OCI-LY1 (cell line): ENCODE data around the gene PIGZ.

Experiments used
- H2AFZ ChIP-seq: fragments of 200-600 bp; sonication (generic), shearing (Covaris generic); 2 replicates; pipeline ENCODE4 v1.6.0; 2014; ENCODE audit warnings: antibody characterized with exemption, mild to moderate bottlenecking, low read length
- H3F3A ChIP-seq: fragments of 200-600 bp; sonication (generic), shearing (Covaris generic); 2 replicates; pipeline ENCODE4 v1.6.0; 2014; ENCODE audit warnings: mild to moderate bottlenecking, antibody characterized with exemption, low read length, moderate library complexity; ENCODE audit not compliant: insufficient read depth
- H3K27ac ChIP-seq: fragments of 200-600 bp; sonication (generic); 2 replicates; pipeline ENCODE4 v1.5.1; 2014; ENCODE audit warnings: low read length, mixed run types, mild to moderate bottlenecking, low read depth; ENCODE audit not compliant: poor library complexity, severe bottlenecking
- H3K27me3 ChIP-seq: fragments of 200-600 bp; sonication (generic); 2 replicates; pipeline ENCODE4 v1.6.0; 2014; ENCODE audit warnings: antibody characterized with exemption, mild to moderate bottlenecking, low read length, moderate library complexity; ENCODE audit not compliant: insufficient read depth
- H3K36me3 ChIP-seq: fragments of 200-600 bp; sonication (generic); 2 replicates; pipeline ENCODE4 v1.6.1; 2014; ENCODE audit warnings: mild to moderate bottlenecking, antibody characterized with exemption, low read length, moderate library complexity, mixed read lengths; ENCODE audit not compliant: insufficient read depth
- H3K4me1 ChIP-seq: fragments of 200-600 bp; sonication (generic); 2 replicates; pipeline ENCODE4 v1.5.1; 2014; ENCODE audit warnings: mild to moderate bottlenecking, low read length, moderate library complexity; ENCODE audit not compliant: insufficient read depth, severe bottlenecking
- H3K4me2 ChIP-seq: fragments of 200-600 bp; sonication (generic), shearing (Covaris generic); 2 replicates; pipeline ENCODE4 v1.6.1; 2014; ENCODE audit warnings: low read length
- H3K4me3 ChIP-seq: fragments of 200-600 bp; sonication (generic); 2 replicates; pipeline ENCODE4 v1.5.1; 2014; ENCODE audit warnings: low read length, low read depth, mild to moderate bottlenecking, mixed read lengths; ENCODE audit not compliant: poor library complexity, severe bottlenecking
- H3K79me2 ChIP-seq: fragments of 200-600 bp; shearing (Covaris generic); 2 replicates; pipeline ENCODE4 v1.6.1; 2016; ENCODE audit warnings: mixed run types, low read length, mixed read lengths; ENCODE audit not compliant: insufficient read depth
- H3K9ac ChIP-seq: fragments of 200-600 bp; sonication (generic), shearing (Covaris generic); 2 replicates; pipeline ENCODE4 v1.6.1; 2014; ENCODE audit warnings: mild to moderate bottlenecking, low read length, mixed read lengths
- H3K9me2 ChIP-seq: fragments of 200-600 bp; sonication (generic), shearing (Covaris generic); 2 replicates; pipeline ENCODE4 v1.6.1; 2014; ENCODE audit warnings: low read depth, mild to moderate bottlenecking, low read length, mixed read lengths
- H3K9me3 ChIP-seq: fragments of 200-600 bp; shearing (Covaris generic); 2 replicates; pipeline ENCODE4 v1.6.1; 2014; ENCODE audit warnings: low read length, mixed read lengths
- H4K20me1 ChIP-seq: fragments of 200-600 bp; sonication (generic), shearing (Covaris generic); 2 replicates; pipeline ENCODE4 v1.6.0; 2016; ENCODE audit warnings: mild to moderate bottlenecking, low read length; ENCODE audit not compliant: insufficient read depth
- CTCF ChIP-seq: fragments of 200-600 bp; sonication (generic), shearing (Covaris generic); IDR thresholded peaks from 2 replicates; pipeline ENCODE4 v1.5.1; 2017; ENCODE audit warnings: mild to moderate bottlenecking, antibody characterized with exemption, low read length, moderate library complexity, mixed read lengths
- EZH2 ChIP-seq: fragments of 200-600 bp; sonication (generic), shearing (Covaris generic); IDR thresholded peaks from 2 replicates; pipeline ENCODE4 v1.8.0; 2017; ENCODE audit warnings: borderline replicate concordance, mixed run types, mild to moderate bottlenecking, antibody characterized with exemption, low read length, moderate library complexity, mixed read lengths

Gene PIGZ

GRCh38 chr3:196994056-196994455, 25.4 kb upstream of the PIGZ start:
- no peaks in the 10 kb centered on the region for H4K20me1 ChIP-seq
- peaks cover 6% of the 10 kb centered on the region; the same call in 1 of the 2 replicates for H3K27me3 ChIP-seq
- H3K79me2 ChIP-seq, result no peaks in the 10 kb centered on the region
- no peaks in the 10 kb centered on the region; the same call in 1 of the 2 replicates for H3K36me3 ChIP-seq
- H3F3A ChIP-seq, result no peaks in the 10 kb centered on the region
- no peak overlapping the region for H3K4me2 ChIP-seq
- no peak overlapping the region for H2AFZ ChIP-seq
- no peaks in the 10 kb centered on the region for H3K9me3 ChIP-seq
- TF ChIP-seq CTCF (no peak), EZH2 (no peak)
- H3K27ac ChIP-seq, result no peak overlapping the region
- no peak overlapping the region for H3K4me3 ChIP-seq
- no peak overlapping the region for H3K9ac ChIP-seq
- no peaks in the 10 kb centered on the region for H3K4me1 ChIP-seq
- H3K9me2 ChIP-seq, result no peaks in the 10 kb centered on the region

- no peaks in the 10 kb centered on the region for H3K9me3 ChIP-seq
- H3K9me2 ChIP-seq, result no peaks in the 10 kb centered on the region
- H4K20me1 ChIP-seq, result no peaks in the 10 kb centered on the region
- no peak overlapping the region for H2AFZ ChIP-seq
- no peaks in the 10 kb centered on the region for H3K36me3 ChIP-seq
- H3K9ac ChIP-seq, result no peak overlapping the region
- H3K4me1 ChIP-seq, result no peaks in the 10 kb centered on the region
- H3K27ac ChIP-seq, result no peak overlapping the region
- no peak overlapping the region for H3K4me3 ChIP-seq
- TF ChIP-seq EZH2, result no peak
- no peak for TF ChIP-seq CTCF
- no peak overlapping the region for H3K4me2 ChIP-seq
- peaks cover 6% of the 10 kb centered on the region; the same call in 1 of the 2 replicates for H3K27me3 ChIP-seq
- no peaks in the 10 kb centered on the region for H3K79me2 ChIP-seq
- H3F3A ChIP-seq, result no peaks in the 10 kb centered on the region
Measured at GRCh38 chr3:196992461-196993065, 23.9 kb upstream of the PIGZ start.

DNA sequence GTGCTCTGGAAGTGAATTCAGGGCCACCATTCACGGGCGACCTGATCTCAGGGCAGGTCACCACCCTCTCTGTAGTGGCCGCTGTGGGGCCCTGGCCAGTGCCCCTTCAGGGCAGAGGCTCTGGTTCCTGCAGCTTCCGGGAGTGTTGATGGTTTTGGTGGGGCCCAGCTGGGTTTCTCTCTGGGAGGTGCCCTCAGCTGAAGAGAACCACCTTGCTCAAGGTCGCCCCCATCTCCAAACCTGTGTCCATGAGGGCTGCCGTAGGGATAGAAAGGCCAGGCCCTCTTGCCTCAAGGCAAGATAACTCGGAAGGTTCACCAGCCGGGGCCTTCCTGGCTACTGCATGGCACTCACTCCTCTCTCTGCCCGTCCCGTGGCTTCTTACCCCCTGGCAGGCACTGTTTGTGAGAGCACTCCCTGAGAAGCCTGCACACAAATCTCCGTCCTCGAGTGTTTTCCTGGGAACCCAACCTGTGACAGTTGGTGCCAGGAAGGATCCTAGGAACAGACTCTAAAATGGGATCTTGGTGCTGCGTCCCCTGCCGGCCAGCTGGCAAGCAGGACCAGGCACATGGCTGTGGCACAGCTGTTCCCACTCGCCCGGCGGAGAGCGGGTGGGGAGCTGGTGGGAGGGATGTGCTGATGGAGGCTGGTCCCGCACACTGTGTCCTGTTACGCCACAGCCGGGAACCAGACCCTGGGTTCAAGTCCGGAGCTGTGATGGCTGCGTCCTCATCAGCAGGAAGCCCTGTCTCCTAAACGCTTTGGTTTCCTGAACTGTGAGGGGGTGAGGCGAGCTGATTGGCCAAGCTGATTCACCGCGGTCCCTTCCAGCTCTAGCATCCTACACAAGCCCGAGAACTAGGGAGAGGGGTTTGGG, 23.2 kb upstream of the PIGZ start:
- no peak overlapping the region for H3K4me3 ChIP-seq
- H3K9me3 ChIP-seq, result no peaks in the 10 kb centered on the region
- no peak overlapping the region for H3K4me2 ChIP-seq
- no peaks in the 10 kb centered on the region for H3K79me2 ChIP-seq
- H3K27me3 ChIP-seq, result peaks cover 6% of the 10 kb centered on the region; the same call in 1 of the 2 replicates
- TF ChIP-seq CTCF (peak; percentile 33; the same call in 1 of the 2 replicates), EZH2 (no peak)
- H3K36me3 ChIP-seq, result no peaks in the 10 kb centered on the region
- no peaks in the 10 kb centered on the region for H3K4me1 ChIP-seq
- no peak overlapping the region for H3K9ac ChIP-seq
- H2AFZ ChIP-seq, result no peak overlapping the region
- H3F3A ChIP-seq, result no peaks in the 10 kb centered on the region
- no peaks in the 10 kb centered on the region for H4K20me1 ChIP-seq
- H3K27ac ChIP-seq, result no peak overlapping the region
- H3K9me2 ChIP-seq, result no peaks in the 10 kb centered on the region
